Thyroid gland (tissue), 4 donors: ENCODE measurements around the gene PLEKHF1. TPM values are rescaled to one million over a fixed set of nuclear protein-coding genes. Genes with fewer than 3 reads are reported as not detected.

Experiments
- DNase-seq, 2 donors: peaks; one replicate each; pipeline ENCODE4 v3.0.0-alpha.2; 2019
- H3K27ac ChIP-seq, 3 donors: fragments of 200-600 bp; sonication (generic); 1 replicate in 2 of 3; 2 replicates in 1 of 3; pipeline ENCODE4 v1.5.1; 2016 to 2019; ENCODE audit warnings: mild to moderate bottlenecking in 1 of 3, moderate library complexity in 1 of 3
- H3K27me3 ChIP-seq: fragments of 200-600 bp; sonication (generic); one replicate; pipeline ENCODE4 v1.5.1; 2019
- H3K36me3 ChIP-seq, 2 donors: fragments of 200-600 bp; sonication (generic); one replicate each; pipeline ENCODE4 v1.5.1; 2016 to 2019
- H3K4me1 ChIP-seq, 2 donors: fragments of 200-600 bp; sonication (generic); one replicate each; pipeline ENCODE4 v1.5.1; 2017 to 2019
- H3K4me3 ChIP-seq, 3 donors: fragments of 200-600 bp; sonication (generic); replicated peaks in 1 of 3; 1 replicate in 2 of 3; 2 replicates in 1 of 3; pipeline ENCODE4 v1.5.1; 2016; ENCODE audit warnings: mild to moderate bottlenecking in 1 of 3
- H3K9me3 ChIP-seq: fragments of 200-600 bp; sonication (generic); one replicate; pipeline ENCODE4 v1.5.1; 2017
- POLR2A ChIP-seq, 2 donors: fragments of 450-650 bp; IDR thresholded peaks; one replicate each; pipeline ENCODE4 v1.6.1; 2017; ENCODE audit warnings: antibody characterized with exemption in 2 of 2, mild to moderate bottlenecking in 2 of 2, moderate library complexity in 1 of 2
- WGBS, 2 donors: methylation state at CpG; one replicate each; pipeline ENCODE4 v1.1.5; 2017; 5-methylcytosine and 5-hydroxymethylcytosine counted together
- intact Hi-C: fragments of 100-400 bp; cut with DNase I; formaldehyde crosslinking; loops from one replicate; pipeline ENCODE4 v1.15.1; 2023
- total RNA-seq, 4 donors: library from RNA; depleted of rRNA; stranded (reverse); fragments of >200 nt; gene quantifications; one replicate each; pipeline ENCODE4 v1.2.3, GENCODE V29; 2016
- TF ChIP-seq, protein P1 (sequence below), 6 experiments: fragments of 200-600 bp in 3 of 6; fragments of 450-650 bp in 3 of 6; sonication (generic) in 3 of 6; IDR thresholded peaks; one replicate each; pipeline ENCODE4 v1.5.1; 2016 to 2019; ENCODE audit warnings: antibody characterized with exemption in 6 of 6, mild to moderate bottlenecking in 2 of 6, inconsistent platforms in 1 of 6, moderate library complexity in 1 of 6

PLEKHF1 gene
- total RNA-seq, 4 donors from 2014 or later: 12.1 to 20.3 (median 16.5) TPM

DNA sequence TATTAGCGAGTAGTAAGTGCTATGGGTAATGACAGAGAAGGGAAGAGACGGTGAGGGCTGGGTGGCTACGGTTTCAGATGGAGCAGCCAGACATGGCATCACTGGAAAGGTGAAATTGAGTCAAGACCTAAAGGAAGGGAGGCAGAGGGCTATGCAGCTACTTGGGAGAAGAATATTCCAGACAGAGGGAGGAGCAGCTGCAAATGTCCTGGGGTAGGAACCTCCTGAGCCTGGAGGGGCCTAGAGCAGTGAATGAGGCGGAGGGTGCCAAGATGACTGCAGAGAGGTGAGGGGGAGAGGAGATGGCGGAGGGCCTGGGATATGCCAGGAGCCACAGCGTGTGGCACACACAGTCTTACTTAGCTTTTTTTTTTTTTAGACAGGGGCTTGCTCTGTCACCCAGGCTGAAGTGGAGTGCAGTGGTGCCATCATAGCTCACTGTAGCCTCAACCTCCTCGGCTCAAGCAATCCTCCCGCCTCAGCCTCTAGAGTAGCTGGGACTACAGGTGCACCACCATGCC lies 21.1 kb downstream of the PLEKHF1 start:
- TF ChIP-seq, protein P1, sequence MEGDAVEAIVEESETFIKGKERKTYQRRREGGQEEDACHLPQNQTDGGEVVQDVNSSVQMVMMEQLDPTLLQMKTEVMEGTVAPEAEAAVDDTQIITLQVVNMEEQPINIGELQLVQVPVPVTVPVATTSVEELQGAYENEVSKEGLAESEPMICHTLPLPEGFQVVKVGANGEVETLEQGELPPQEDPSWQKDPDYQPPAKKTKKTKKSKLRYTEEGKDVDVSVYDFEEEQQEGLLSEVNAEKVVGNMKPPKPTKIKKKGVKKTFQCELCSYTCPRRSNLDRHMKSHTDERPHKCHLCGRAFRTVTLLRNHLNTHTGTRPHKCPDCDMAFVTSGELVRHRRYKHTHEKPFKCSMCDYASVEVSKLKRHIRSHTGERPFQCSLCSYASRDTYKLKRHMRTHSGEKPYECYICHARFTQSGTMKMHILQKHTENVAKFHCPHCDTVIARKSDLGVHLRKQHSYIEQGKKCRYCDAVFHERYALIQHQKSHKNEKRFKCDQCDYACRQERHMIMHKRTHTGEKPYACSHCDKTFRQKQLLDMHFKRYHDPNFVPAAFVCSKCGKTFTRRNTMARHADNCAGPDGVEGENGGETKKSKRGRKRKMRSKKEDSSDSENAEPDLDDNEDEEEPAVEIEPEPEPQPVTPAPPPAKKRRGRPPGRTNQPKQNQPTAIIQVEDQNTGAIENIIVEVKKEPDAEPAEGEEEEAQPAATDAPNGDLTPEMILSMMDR (IDR thresholded peaks at IDR 0.05): no peak
- no peak for TF ChIP-seq POLR2A (IDR thresholded peaks at IDR 0.05)
- Histone ChIP-seq H3K27me3 (no peaks in the 10 kb centered on the region), H3K27ac (no peak overlapping the region), H3K4me1 (no peaks in the 10 kb centered on the region), H3K4me3 (no peak overlapping the region), H3K36me3 (no peaks in the 10 kb centered on the region), H3K9me3 (no peaks in the 10 kb centered on the region)
- no peak for DNase-seq
- intact Hi-C loops: no loop called here
- 91 to 92% methylated on average over 8 of the region's 8 CpGs for WGBS, 2 donors

DNA sequence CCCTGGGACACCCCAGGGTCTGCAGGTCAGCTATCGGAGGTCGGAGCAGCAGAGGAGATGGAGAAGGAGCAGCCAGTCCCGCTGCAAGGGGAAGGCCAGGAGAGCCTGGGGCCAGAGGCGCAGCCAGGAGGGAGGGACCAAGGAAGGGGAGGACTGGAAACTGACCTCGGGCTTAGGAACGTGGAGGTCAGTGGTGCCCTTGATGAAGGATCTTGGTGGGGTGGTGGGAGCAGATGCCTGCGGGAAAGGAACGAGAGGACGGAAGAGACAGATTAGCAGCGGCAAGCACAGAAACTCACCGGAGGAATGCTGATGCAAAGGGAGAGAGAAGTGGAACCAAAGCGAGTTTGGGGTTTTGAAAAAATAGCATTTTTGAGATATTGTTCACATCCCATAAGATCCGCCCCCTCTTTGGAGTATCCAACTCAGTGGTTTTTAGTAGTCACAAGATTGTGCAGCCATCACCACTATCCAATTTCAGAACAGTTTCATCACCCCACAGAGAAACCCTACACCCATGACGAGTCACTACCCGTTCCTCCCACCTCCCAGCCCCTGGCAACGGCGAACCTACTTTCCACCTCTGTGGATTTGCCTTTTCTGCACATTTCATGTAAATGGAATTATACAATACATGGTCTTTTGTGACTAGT lies 22.1 kb downstream of the PLEKHF1 start:
- no peaks in the 10 kb centered on the region for H3K27me3 ChIP-seq
- no peaks in the 10 kb centered on the region for H3K4me1 ChIP-seq
- TF ChIP-seq POLR2A (IDR thresholded peaks at IDR 0.05): no peak
- TF ChIP-seq, protein P1 (IDR thresholded peaks at IDR 0.05): no peak
- no peak for DNase-seq
- intact Hi-C loops: no loop called here
- peak overlapping the region in 2 of 3 donors; percentile 10 to 49 for H3K27ac ChIP-seq
- no peaks in the 10 kb centered on the region for H3K9me3 ChIP-seq
- no peak overlapping the region for H3K4me3 ChIP-seq
- H3K36me3 ChIP-seq: no peaks in the 10 kb centered on the region
- 76 to 88% methylated on average over 17 of the region's 17 CpGs for WGBS, 2 donors

DNA sequence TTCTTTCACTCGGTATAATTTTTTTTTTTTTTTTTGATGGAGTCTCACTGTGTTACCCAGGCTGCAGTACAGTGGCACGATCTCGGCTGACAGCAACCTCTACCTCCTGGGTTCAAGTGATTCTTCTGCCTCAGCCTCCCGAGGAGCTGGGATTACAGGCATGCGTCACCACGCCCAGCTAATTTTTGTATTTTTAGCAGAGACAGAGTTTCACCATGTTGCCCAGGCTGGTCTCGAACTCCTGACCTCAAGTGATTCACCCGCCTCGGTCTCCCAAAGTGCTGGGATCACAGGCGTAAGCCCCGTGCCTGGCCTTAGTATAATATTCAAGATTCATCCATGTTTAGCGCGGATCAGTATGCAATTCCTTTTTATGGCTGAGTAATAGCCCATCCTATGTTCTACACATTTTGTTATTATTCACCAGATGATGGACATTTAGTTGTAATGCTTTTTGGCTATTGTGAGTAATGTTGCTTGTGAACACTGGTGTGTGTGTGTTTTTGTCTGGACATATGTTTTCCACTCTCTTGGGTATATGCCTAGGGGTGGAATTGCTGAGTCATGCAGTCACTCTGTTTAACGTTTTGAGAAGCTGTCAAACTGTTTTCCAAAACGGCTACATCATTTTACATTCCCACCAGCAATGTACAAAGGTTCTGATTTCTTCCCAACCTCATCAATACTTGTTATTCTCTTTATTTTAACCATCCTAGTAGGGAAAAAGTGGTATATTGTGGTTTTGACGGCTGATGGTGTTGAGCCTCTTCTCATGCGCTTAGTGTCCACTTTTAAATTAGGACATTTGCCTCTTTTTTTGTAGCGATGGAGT lies 22.9 kb downstream of the PLEKHF1 start:
- intact Hi-C loops: no loop called here
- no peaks in the 10 kb centered on the region for H3K4me1 ChIP-seq
- H3K27ac ChIP-seq: no peak overlapping the region

DNA sequence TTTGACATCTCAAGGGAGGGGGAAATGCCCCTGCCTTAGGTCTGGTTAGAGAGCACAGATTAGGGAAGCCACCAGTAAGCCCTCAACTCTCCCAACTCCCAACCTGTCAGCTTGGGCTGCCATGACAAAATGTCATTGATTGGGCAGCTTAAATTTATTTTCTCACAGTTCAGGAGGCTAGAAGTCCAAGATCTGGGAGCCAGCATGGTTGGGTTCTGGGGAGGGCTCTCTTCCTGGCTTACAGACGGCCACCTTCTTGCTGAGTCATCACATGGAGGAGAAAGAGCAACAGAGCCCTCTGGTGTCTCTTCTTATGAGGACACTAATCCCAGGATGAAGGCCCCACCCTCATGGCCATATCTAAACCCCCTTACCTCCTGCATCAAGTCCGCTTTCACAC lies 25.6 kb downstream of the PLEKHF1 start:
- no peak overlapping the region for H3K27ac ChIP-seq
- 58 to 59% methylated on average over 2 of the region's 2 CpGs for WGBS, 2 donors
- intact Hi-C loops: no loop called here

More for the DNA sequence above, 22.9 kb downstream of the PLEKHF1 start:
- Histone ChIP-seq H3K36me3 (no peaks in the 10 kb centered on the region), H3K4me3 (no peak overlapping the region), H3K27me3 (no peaks in the 10 kb centered on the region), H3K9me3 (no peaks in the 10 kb centered on the region)
- TF ChIP-seq, protein P1 (IDR thresholded peaks at IDR 0.05): no peak
- TF ChIP-seq POLR2A (IDR thresholded peaks at IDR 0.05): no peak
- 83 to 84% methylated on average over 18 of the region's 18 CpGs for WGBS, 2 donors
- DNase-seq: no peak

More for the DNA sequence above, 25.6 kb downstream of the PLEKHF1 start:
- H3K4me1 ChIP-seq: no peaks in the 10 kb centered on the region
- no peak overlapping the region for H3K4me3 ChIP-seq
- H3K36me3 ChIP-seq: no peaks in the 10 kb centered on the region
- TF ChIP-seq POLR2A (IDR thresholded peaks at IDR 0.05): no peak
- TF ChIP-seq, protein P1 (IDR thresholded peaks at IDR 0.05): no peak
- H3K9me3 ChIP-seq: no peaks in the 10 kb centered on the region
- H3K27me3 ChIP-seq: no peaks in the 10 kb centered on the region
- DNase-seq: no peak
